ENCODE results near the gene TMEM86B. TPM values are rescaled to one million over a fixed set of nuclear protein-coding genes. Genes with fewer than 3 reads are reported as not detected.

Gene TMEM86B
- total RNA-seq, 4 donors from 2014 or later, result 0.65 to 3.5 (median 2.5) TPM

- no peak for DNase-seq (ENCODE audit: low spot score)
Measured at GRCh38 chr19:55193481-55193880, 35.1 kb downstream of the TMEM86B start.

GRCh38 chr19:55189403-55189835 is 39.1 kb downstream of the TMEM86B start:
- no peak for TF ChIP-seq CTCF (IDR thresholded peaks at IDR 0.05)
- DNase-seq (ENCODE audit: low spot score), result no peak
- ATAC-seq (ENCODE audit: low FRiP score), result no peak

More at GRCh38 chr19:55193481-55193880, 35.1 kb downstream of the TMEM86B start:
- TF ChIP-seq CTCF (IDR thresholded peaks at IDR 0.05), result no peak
- ATAC-seq (ENCODE audit: low FRiP score), result no peak

GRCh38 chr19:55188625-55189024 is 39.9 kb downstream of the TMEM86B start:
- no peak for DNase-seq (ENCODE audit: low spot score)
- TF ChIP-seq CTCF (IDR thresholded peaks at IDR 0.05), result no peak
- ATAC-seq (ENCODE audit: low FRiP score), result no peak

GRCh38 chr19:55186080-55186479 is 42.5 kb downstream of the TMEM86B start:
- no peak for TF ChIP-seq CTCF (IDR thresholded peaks at IDR 0.05)
- no peak for DNase-seq (ENCODE audit: low spot score)
- ATAC-seq (ENCODE audit: low FRiP score), result no peak

- ATAC-seq (ENCODE audit: low FRiP score), result no peak
- DNase-seq (ENCODE audit: low spot score), result no peak
- no peak for TF ChIP-seq CTCF (IDR thresholded peaks at IDR 0.05)
Measured at GRCh38 chr19:55181740-55182139, 46.8 kb downstream of the TMEM86B start.

- peak; percentile 30 for ATAC-seq (ENCODE audit: low FRiP score)
- TF ChIP-seq CTCF (IDR thresholded peaks at IDR 0.05), result no peak
- DNase-seq (ENCODE audit: low spot score), result no peak
Measured at GRCh38 chr19:55179606-55180484, 48.7 kb downstream of the TMEM86B start, which contains the start of gene SYT5. SYT5 (minus strand) TSS chr19:55180289; CDS start chr19:55179041, 1,248 bp downstream.
